ENCODE results near the gene EFHD2.

Gene EFHD2

DNA sequence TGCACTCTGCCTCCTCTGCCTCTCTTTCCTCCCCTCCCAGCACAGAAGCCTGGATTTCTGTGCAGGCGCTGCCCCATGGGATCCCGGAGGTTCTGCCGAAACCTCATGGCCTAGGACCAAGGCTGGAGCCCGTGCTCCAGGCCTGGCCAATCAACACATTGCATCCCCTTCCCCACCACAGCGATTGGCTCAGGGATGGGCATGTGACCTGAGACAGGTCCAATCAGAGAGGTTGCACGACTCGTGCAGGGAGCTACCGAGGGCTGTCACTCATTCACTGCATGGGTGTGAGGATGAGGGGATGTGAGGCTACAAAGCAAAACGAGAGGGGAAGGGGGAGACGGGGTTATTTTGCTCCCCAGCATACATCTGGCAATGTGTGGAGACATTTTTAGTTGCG lies 62.9 kb downstream of the EFHD2 start:
- no peak for TF ChIP-seq CTCF (IDR thresholded peaks at IDR 0.05; ENCODE audit: control insufficient read depth, extremely low read depth, insufficient read depth)
- no peak overlapping the region for H3K4me3 ChIP-seq (ENCODE audit: low read depth, low read length)
- no peak for DNase-seq (ENCODE audit: low read depth)

DNA sequence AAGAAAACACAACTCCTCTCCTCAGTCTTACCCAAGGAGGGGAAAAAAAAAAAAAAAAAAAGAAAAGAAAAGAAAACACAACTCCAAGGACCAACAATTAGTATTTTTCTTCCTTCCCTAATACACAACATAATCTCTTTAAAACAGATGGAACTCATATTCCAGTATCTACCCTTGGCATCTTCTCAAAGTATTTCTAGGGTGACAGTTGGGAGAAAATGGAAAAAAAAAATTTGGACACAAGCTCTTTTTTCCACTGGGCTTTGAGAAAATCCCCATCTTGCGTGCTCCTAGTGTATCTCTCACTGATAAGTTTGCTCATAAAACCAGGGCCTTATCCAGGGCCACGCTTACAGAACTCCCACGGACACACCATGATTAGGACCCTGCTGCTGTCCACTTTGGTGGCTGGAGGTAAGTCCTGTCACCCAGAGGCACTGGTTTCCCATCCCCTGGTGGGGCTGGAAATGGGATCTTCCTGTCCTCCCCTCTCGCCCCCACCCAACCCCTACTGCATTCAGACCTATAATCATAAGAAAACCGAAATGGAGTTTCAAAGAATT lies 66.1 kb downstream of the EFHD2 start, which contains the start of gene CELA2B:
Gene CELA2B (plus strand): TSS at position 353 of the 563 bp plus-strand sequence. CDS start 22 bp downstream, at position 375.
- DNase-seq (ENCODE audit: low read depth): no peak
- no peak for TF ChIP-seq CTCF (IDR thresholded peaks at IDR 0.05; ENCODE audit: control insufficient read depth, extremely low read depth, insufficient read depth)
- H3K4me3 ChIP-seq (ENCODE audit: low read depth, low read length): no peak within 1 kb of the TSS

DNA sequence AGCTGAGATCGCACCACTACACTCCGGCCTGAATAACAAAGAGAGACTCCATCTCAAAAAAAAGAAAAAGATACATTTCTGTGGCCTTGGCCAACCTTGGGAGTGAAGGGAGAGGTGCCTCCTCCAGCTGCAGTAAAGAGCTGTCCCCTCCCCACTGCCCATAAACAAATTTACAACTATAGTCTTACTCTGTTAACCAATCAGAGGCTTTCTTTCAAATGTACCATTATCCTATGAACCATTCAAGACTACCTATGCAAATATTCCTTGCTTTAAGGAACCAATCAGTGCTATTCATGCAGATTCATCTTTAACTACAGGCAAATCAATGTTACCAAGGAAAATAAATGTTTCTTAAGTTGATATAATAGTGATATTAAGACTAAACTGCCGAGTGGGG lies 67.2 kb downstream of the EFHD2 start:
- no peak for TF ChIP-seq CTCF (IDR thresholded peaks at IDR 0.05; ENCODE audit: control insufficient read depth, extremely low read depth, insufficient read depth)
- H3K4me3 ChIP-seq (ENCODE audit: low read depth, low read length): no peak overlapping the region
- no peak for DNase-seq (ENCODE audit: low read depth)

GRCh38 chr1:15477646-15478212 lies 68.0 kb downstream of the EFHD2 start:
- TF ChIP-seq CTCF (IDR thresholded peaks at IDR 0.05; ENCODE audit: control insufficient read depth, extremely low read depth, insufficient read depth): no peak
- DNase-seq (ENCODE audit: low read depth): no peak
- H3K4me3 ChIP-seq (ENCODE audit: low read depth, low read length): no peak overlapping the region

Measured in LNCaP clone FGC (cell line).